Activated CD4-positive, alpha-beta memory T cell treated with anti-CD3 and anti-CD28 coated beads for 36 hours (primary cell): ENCODE measurements around the gene CST2. TPM values are rescaled to one million over a fixed set of nuclear protein-coding genes. Genes with fewer than 3 reads are reported as not detected.
A peak's percentile ranks its signal among the peaks of the same experiment; 100 is the strongest.
"Not testable (repeated sequence)": the region's sequence is repeated elsewhere in the genome, so short reads cannot be mapped to it uniquely, and the experiment has no call there.

Source experiments
- CTCF ChIA-PET: fragments of 350-600 bp; sonication (Branson Sonifier 250); formaldehyde crosslinking; loops from one replicate; lab custom pipeline; 2021; ENCODE audit warnings: antibody characterized with exemption, inconsistent platforms; lab: Charles Lee
- POLR2A ChIA-PET: fragments of 350-600 bp; sonication (Branson Sonifier 250); formaldehyde crosslinking; loops from one replicate; lab custom pipeline; 2021; ENCODE audit warnings: antibody characterized with exemption; lab: Charles Lee
- DNase-seq: peaks from one replicate; pipeline ENCODE4 v3.0.0-alpha.2; 2020
- H3K27ac Mint-ChIP-seq: one replicate; pipeline ENCODE4 v1.8.0; 2021; ENCODE audit warnings: mixed read lengths
- H3K27me3 Mint-ChIP-seq: one replicate; pipeline ENCODE4 v1.8.0; 2021; ENCODE audit warnings: mixed read lengths
- H3K36me3 Mint-ChIP-seq: one replicate; pipeline ENCODE4 v1.8.0; 2021; ENCODE audit warnings: mixed read lengths
- H3K4me1 Mint-ChIP-seq: one replicate; pipeline ENCODE4 v1.8.0; 2021; ENCODE audit warnings: low read depth, mixed read lengths
- H3K4me3 Mint-ChIP-seq: one replicate; pipeline ENCODE4 v1.8.0; 2021; ENCODE audit warnings: mild to moderate bottlenecking, mixed read lengths
- H3K9me3 Mint-ChIP-seq: one replicate; pipeline ENCODE4 v1.8.0; 2021; ENCODE audit warnings: mixed read lengths
- intact Hi-C: fragments of 100-400 bp; cut with micrococcal nuclease; formaldehyde crosslinking; loops from one replicate; pipeline ENCODE4 v1.15.1; 2023
- total RNA-seq, 2 experiments: library from RNA; stranded (reverse); gene quantifications; one replicate each; pipeline ENCODE4 v1.2.3, GENCODE V29; 2021

Gene CST2
- total RNA-seq, 2 experiments from 2014 or later = not detected

GRCh38 chr20:23795526-23795925, 31.0 kb downstream of the CST2 start:
- CTCF ChIA-PET = no interaction called here
- Mint-ChIP-seq H3K27me3 (peaks cover 10% of the 10 kb centered on the region), H3K4me1 (no peaks in the 10 kb centered on the region), H3K9me3 (no peaks in the 10 kb centered on the region), H3K27ac (no peak overlapping the region), H3K4me3 (no peak overlapping the region), H3K36me3 (no peaks in the 10 kb centered on the region)
- intact Hi-C loops = no loop called here
- no peak for DNase-seq
- POLR2A ChIA-PET = no interaction called here

GRCh38 chr20:23794841-23795240, 31.7 kb downstream of the CST2 start:
- H3K36me3 Mint-ChIP-seq = no peaks in the 10 kb centered on the region
- H3K27me3 Mint-ChIP-seq = peaks cover 10% of the 10 kb centered on the region
- no peak overlapping the region for H3K4me3 Mint-ChIP-seq
- DNase-seq = no peak
- POLR2A ChIA-PET = no interaction called here
- H3K27ac Mint-ChIP-seq = no peak overlapping the region
- CTCF ChIA-PET = no interaction called here
- H3K9me3 Mint-ChIP-seq = no peaks in the 10 kb centered on the region
- intact Hi-C loops = no loop called here
- H3K4me1 Mint-ChIP-seq = no peaks in the 10 kb centered on the region

- POLR2A ChIA-PET = no interaction called here
- Mint-ChIP-seq H3K27me3 (peaks cover 9% of the 10 kb centered on the region), H3K4me3 (no peak overlapping the region), H3K9me3 (no peaks in the 10 kb centered on the region), H3K27ac (no peak overlapping the region), H3K4me1 (no peaks in the 10 kb centered on the region), H3K36me3 (no peaks in the 10 kb centered on the region)
- DNase-seq = no peak
- intact Hi-C loops = no loop called here
- CTCF ChIA-PET = no interaction called here
Observed at GRCh38 chr20:23794065-23794464, 32.5 kb downstream of the CST2 start.

GRCh38 chr20:23783447-23783846, 43.1 kb downstream of the CST2 start:
- Mint-ChIP-seq H3K4me1 (no peaks in the 10 kb centered on the region), H3K27ac (no peak overlapping the region), H3K4me3 (no peak overlapping the region), H3K9me3 (no peaks in the 10 kb centered on the region), H3K27me3 (peaks cover 5% of the 10 kb centered on the region), H3K36me3 (no peaks in the 10 kb centered on the region)
- ChIA-PET POLR2A (no interaction called here), CTCF (no interaction called here)
- no peak for DNase-seq
- intact Hi-C loops = no loop called here

- Mint-ChIP-seq H3K27ac (no peak overlapping the region), H3K27me3 (peaks cover 4% of the 10 kb centered on the region), H3K9me3 (no peaks in the 10 kb centered on the region), H3K36me3 (no peaks in the 10 kb centered on the region), H3K4me3 (no peak overlapping the region), H3K4me1 (no peaks in the 10 kb centered on the region)
- ChIA-PET CTCF (no interaction called here), POLR2A (no interaction called here)
- intact Hi-C loops = no loop called here
- DNase-seq = peak; percentile 33
Observed at GRCh38 chr20:23782366-23782983, 44.1 kb downstream of the CST2 start.

- H3K27me3 Mint-ChIP-seq, H3K4me1 Mint-ChIP-seq, H3K27ac Mint-ChIP-seq, intact Hi-C loops, H3K4me3 Mint-ChIP-seq, H3K36me3 Mint-ChIP-seq, DNase-seq, POLR2A ChIA-PET, H3K9me3 Mint-ChIP-seq, CTCF ChIA-PET: not testable (repeated sequence)
Observed at GRCh38 chr20:23778676-23779075, 47.9 kb downstream of the CST2 start.

GRCh38 chr20:23777380-23777779, 49.1 kb downstream of the CST2 start:
- intact Hi-C loops, H3K4me1 Mint-ChIP-seq, POLR2A ChIA-PET, DNase-seq, H3K4me3 Mint-ChIP-seq, H3K27ac Mint-ChIP-seq, CTCF ChIA-PET, H3K9me3 Mint-ChIP-seq, H3K27me3 Mint-ChIP-seq, H3K36me3 Mint-ChIP-seq: not testable (repeated sequence)

GRCh38 chr20:23776067-23776771, 50.3 kb downstream of the CST2 start:
- no peaks in the 10 kb centered on the region for H3K4me1 Mint-ChIP-seq
- intact Hi-C loops = no loop called here

GRCh38 chr20:23774081-23774480, 52.4 kb downstream of the CST2 start:
- no peak for DNase-seq
- Mint-ChIP-seq H3K9me3 (no peaks in the 10 kb centered on the region), H3K4me1 (no peaks in the 10 kb centered on the region), H3K27ac (no peak overlapping the region), H3K4me3 (no peak overlapping the region), H3K36me3 (no peaks in the 10 kb centered on the region), H3K27me3 (peaks cover 2% of the 10 kb centered on the region)
- POLR2A ChIA-PET = no interaction called here
- intact Hi-C loops = no loop called here
- CTCF ChIA-PET = no interaction called here

More at GRCh38 chr20:23776067-23776771, 50.3 kb downstream of the CST2 start:
- no peak overlapping the region for H3K27ac Mint-ChIP-seq
- no peak for DNase-seq
- no peaks in the 10 kb centered on the region for H3K9me3 Mint-ChIP-seq
- POLR2A ChIA-PET = no interaction called here
- CTCF ChIA-PET = no interaction called here
- no peak overlapping the region for H3K4me3 Mint-ChIP-seq
- peaks cover 3% of the 10 kb centered on the region for H3K27me3 Mint-ChIP-seq
- H3K36me3 Mint-ChIP-seq = no peaks in the 10 kb centered on the region

Other genes starting within 250 kb of the CST2 start
- not detected for gene CST9, start 220.8 kb downstream of the CST2 start, total RNA-seq
- under 1 TPM; 0.26 to 0.29 TPM for gene CST3, start 188.8 kb downstream of the CST2 start, total RNA-seq
- not detected for gene CST4, start 137.7 kb downstream of the CST2 start, total RNA-seq
- not detected for gene CST1, start 75.8 kb downstream of the CST2 start, total RNA-seq
- gene CST5, start 53.0 kb upstream of the CST2 start, total RNA-seq = not detected
- not detected for gene GGTLC1, start 162.1 kb upstream of the CST2 start, total RNA-seq